ENCODE measurements around the gene PIGQ. TPM values are rescaled to one million over a fixed set of nuclear protein-coding genes. Genes with fewer than 3 reads are reported as not detected.
A peak's percentile ranks its signal among the peaks of the same experiment; 100 is the strongest.

PIGQ gene
- total and polyA plus RNA-seq, 2 of the 13 experiments (the other 11 are each of a cell fraction or from before 2014, with no cell fraction given), result 7.7 to 19.7 TPM

GRCh38 chr16:537415-538335 lies 32.1 kb upstream of the PIGQ start (continued):
- TF ChIP-seq ZBTB33 (CRISPR knock-in tag; IDR thresholded peaks at IDR 0.05) (peak; percentile 61; the same call in 1 of the 2 replicates), PAF1 (CRISPR knock-in tag; IDR thresholded peaks at IDR 0.05) (no peak), ZNF891 (CRISPR knock-in tag; IDR thresholded peaks at IDR 0.05) (no peak), TGIF2 (CRISPR knock-in tag; IDR thresholded peaks at IDR 0.05) (no peak), ZSCAN31 (CRISPR knock-in tag; IDR thresholded peaks at IDR 0.05; ENCODE audit: low read depth) (no peak), ZNF687 (CRISPR knock-in tag; IDR thresholded peaks at IDR 0.05) (no peak), JUND (CRISPR knock-in tag; IDR thresholded peaks at IDR 0.05) (no peak), RBFOX2 (IDR thresholded peaks at IDR 0.05; ENCODE audit: low read depth, low read length) (peak; percentile 47), ZNF800 (CRISPR knock-in tag; IDR thresholded peaks at IDR 0.05) (no peak), MLLT10 (CRISPR knock-in tag; IDR thresholded peaks at IDR 0.05) (no peak)
- TF ChIP-seq, protein P1, sequence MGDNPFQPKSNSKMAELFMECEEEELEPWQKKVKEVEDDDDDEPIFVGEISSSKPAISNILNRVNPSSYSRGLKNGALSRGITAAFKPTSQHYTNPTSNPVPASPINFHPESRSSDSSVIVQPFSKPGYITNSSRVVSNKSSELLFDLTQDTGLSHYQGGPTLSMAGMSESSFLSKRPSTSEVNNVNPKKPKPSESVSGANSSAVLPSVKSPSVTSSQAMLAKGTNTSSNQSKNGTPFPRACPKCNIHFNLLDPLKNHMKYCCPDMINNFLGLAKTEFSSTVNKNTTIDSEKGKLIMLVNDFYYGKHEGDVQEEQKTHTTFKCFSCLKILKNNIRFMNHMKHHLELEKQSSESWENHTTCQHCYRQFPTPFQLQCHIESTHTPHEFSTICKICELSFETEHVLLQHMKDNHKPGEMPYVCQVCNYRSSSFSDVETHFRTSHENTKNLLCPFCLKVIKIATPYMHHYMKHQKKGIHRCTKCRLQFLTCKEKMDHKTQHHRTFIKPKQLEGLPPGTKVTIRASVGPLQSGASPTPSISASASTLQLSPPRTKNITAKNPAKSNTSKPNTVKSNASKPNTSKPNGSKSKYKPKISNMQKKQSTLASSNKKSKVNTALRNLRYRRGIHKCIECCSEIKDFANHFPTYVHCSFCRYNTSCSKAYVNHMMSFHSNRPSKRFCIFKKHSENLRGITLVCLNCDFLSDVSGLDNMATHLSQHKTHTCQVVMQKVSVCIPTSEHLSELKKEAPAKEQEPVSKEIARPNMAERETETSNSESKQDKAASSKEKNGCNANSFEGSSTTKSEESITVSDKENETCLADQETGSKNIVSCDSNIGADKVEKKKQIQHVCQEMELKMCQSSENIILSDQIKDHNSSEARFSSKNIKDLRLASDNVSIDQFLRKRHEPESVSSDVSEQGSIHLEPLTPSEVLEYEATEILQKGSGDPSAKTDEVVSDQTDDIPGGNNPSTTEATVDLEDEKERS (CRISPR knock-in tag; IDR thresholded peaks at IDR 0.05), result no peak
- TF ChIP-seq, protein P2, sequence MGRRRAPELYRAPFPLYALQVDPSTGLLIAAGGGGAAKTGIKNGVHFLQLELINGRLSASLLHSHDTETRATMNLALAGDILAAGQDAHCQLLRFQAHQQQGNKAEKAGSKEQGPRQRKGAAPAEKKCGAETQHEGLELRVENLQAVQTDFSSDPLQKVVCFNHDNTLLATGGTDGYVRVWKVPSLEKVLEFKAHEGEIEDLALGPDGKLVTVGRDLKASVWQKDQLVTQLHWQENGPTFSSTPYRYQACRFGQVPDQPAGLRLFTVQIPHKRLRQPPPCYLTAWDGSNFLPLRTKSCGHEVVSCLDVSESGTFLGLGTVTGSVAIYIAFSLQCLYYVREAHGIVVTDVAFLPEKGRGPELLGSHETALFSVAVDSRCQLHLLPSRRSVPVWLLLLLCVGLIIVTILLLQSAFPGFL (CRISPR knock-in tag; IDR thresholded peaks at IDR 0.05), result no peak
- TF ChIP-seq, protein P3, sequence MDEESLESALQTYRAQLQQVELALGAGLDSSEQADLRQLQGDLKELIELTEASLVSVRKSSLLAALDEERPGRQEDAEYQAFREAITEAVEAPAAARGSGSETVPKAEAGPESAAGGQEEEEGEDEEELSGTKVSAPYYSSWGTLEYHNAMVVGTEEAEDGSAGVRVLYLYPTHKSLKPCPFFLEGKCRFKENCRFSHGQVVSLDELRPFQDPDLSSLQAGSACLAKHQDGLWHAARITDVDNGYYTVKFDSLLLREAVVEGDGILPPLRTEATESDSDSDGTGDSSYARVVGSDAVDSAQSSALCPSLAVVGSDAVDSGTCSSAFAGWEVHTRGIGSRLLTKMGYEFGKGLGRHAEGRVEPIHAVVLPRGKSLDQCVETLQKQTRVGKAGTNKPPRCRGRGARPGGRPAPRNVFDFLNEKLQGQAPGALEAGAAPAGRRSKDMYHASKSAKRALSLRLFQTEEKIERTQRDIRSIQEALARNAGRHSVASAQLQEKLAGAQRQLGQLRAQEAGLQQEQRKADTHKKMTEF (CRISPR knock-in tag; IDR thresholded peaks at IDR 0.05), result no peak

Measured in HepG2 (cell line).